Measurements from ENCODE around the gene RABGAP1L.

Gene RABGAP1L

DNA sequence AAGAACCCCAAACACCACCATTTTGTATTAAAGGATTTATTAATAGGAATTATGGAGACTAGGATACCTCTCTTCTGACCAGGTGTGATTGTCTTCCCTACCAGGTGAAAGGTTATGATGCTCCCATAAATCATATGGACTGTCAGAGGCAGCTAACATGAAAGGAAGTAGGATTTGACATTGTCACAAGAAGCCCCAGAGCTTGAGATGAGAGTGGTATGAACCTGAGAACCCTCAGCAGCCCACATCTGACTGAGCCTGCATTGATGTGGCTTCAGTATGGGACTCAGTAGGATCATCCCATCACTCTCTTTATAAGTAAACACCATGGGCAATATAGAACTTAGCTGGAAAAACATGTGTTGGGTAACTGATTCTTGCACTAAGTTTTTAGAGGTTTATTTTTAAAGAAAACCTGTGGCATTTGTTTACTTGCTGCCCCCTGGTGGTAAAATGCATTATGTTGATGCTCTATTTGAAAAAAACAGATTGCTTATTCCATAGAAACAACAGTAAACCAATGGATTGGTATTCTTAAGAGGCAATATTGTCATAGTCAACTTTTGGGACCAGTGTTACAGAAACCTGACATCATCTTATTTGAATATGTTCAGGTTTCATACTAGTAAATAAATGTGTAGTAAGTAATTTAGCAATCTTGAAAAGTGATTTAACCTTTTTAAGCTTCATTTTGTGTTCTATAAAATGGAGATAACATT lies 823.8 kb downstream of the RABGAP1L start:
- in situ Hi-C loops (cut with HindIII; ENCODE audit: low sequenced_read_pairs), result no loop called here
- no peak overlapping the region for H3K4me3 ChIP-seq (ENCODE audit: low read depth, low read length)
- no peak for DNase-seq (ENCODE audit: low read depth)
- TF ChIP-seq, protein P1, sequence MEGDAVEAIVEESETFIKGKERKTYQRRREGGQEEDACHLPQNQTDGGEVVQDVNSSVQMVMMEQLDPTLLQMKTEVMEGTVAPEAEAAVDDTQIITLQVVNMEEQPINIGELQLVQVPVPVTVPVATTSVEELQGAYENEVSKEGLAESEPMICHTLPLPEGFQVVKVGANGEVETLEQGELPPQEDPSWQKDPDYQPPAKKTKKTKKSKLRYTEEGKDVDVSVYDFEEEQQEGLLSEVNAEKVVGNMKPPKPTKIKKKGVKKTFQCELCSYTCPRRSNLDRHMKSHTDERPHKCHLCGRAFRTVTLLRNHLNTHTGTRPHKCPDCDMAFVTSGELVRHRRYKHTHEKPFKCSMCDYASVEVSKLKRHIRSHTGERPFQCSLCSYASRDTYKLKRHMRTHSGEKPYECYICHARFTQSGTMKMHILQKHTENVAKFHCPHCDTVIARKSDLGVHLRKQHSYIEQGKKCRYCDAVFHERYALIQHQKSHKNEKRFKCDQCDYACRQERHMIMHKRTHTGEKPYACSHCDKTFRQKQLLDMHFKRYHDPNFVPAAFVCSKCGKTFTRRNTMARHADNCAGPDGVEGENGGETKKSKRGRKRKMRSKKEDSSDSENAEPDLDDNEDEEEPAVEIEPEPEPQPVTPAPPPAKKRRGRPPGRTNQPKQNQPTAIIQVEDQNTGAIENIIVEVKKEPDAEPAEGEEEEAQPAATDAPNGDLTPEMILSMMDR (IDR thresholded peaks at IDR 0.05; ENCODE audit: low read depth, low read length, missing control alignments), result peak; percentile 37

DNA sequence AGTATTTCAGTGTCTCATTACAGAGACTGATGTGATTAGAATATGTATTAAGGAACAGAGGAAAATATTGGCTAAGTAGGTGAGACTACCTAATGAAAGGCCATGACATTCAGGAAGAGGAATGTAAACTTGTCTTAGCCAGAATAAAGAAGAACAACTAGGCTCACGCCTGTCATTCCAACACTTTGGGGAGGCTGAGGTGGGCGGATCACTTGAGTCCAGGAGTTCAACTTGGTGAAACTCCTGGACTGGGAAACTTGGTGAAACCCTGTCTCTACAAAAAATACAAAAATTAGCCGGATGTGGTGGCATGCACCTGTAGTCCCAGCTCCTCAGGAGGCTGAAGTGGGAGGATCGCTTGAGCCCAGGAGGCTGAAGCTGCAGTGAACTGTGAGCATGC lies 825.6 kb downstream of the RABGAP1L start:
- no peak for DNase-seq (ENCODE audit: low read depth)
- TF ChIP-seq, protein P1 (IDR thresholded peaks at IDR 0.05; ENCODE audit: low read depth, low read length, missing control alignments), result no peak
- in situ Hi-C loops (cut with HindIII; ENCODE audit: low sequenced_read_pairs), result no loop called here
- H3K4me3 ChIP-seq (ENCODE audit: low read depth, low read length), result no peak overlapping the region

DNA sequence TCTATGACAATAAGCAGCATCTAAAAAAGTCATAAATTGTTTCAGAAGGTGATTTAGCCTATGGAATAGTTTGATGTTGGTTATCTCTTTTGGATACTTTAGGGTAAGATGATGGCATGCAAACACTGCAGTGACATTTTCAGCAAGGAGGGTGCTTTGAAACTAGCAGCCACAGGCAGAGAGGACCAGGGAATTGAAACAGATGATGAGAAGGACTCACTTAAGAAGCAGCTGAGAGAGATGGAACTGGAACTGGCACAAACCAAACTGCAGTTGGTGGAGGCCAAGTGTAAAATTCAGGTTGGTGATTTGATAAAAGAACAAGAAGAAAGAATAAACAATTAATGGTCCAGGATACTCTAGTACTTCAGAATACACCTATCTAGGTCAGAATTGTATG lies 829.2 kb downstream of the RABGAP1L start:
- in situ Hi-C loops (cut with HindIII; ENCODE audit: low sequenced_read_pairs), result no loop called here
- DNase-seq (ENCODE audit: low read depth), result no peak
- H3K4me3 ChIP-seq (ENCODE audit: low read depth, low read length), result no peak overlapping the region
- TF ChIP-seq, protein P1 (IDR thresholded peaks at IDR 0.05; ENCODE audit: low read depth, low read length, missing control alignments), result no peak

DNA sequence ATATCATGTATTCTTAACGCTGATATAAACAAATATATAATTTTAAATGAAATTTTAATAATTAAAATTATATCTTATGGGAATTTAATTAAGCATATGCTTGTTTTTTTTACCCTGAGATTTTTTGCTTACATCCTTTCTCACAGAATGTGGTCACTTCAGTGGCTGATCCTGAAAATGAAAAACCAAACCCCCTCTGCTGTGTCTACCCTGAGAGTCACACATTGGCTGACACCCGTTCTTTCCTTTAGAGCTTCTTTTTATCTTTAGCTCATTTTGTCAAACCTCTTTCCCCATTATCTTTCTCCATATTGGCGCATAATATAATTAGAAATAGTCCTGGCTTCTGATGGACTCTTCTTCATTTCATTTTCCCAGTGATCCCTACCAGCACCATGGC lies 829.7 kb downstream of the RABGAP1L start:
- no peak for DNase-seq (ENCODE audit: low read depth)
- H3K4me3 ChIP-seq (ENCODE audit: low read depth, low read length), result no peak overlapping the region
- in situ Hi-C loops (cut with HindIII; ENCODE audit: low sequenced_read_pairs), result no loop called here
- TF ChIP-seq, protein P1 (IDR thresholded peaks at IDR 0.05; ENCODE audit: low read depth, low read length, missing control alignments), result no peak

DNA sequence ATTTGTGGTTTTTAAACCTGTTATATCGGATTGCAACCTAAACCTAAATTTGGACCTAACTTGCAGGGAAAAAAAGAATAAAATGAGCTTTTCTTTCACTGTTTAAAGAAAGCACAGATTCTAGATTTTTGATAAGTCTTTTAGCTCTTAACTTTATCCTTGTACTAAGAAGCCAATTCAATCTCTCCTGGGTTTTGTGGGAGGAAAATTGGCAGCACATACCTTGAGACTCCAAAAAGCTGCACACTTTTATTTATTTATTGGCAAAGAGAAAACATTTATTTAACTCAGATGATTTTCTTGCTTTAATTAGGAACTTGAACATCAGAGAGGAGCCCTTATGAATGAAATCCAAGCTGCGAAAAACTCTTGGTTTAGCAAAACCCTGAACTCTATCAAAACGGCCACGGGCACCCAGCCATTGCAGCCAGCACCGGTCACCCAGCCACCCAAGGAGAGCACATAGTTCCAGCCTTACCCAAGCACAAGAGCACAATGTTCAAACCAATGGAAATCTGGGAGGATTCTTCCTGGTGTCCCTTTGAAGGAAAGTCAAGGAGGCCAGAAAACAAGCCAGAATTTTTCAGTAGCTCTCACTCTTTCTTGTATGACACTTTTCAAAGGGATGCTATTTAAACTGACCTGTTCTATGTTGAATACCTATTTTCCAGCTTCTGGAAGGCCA lies 830.4 kb downstream of the RABGAP1L start:
- in situ Hi-C loops (cut with HindIII; ENCODE audit: low sequenced_read_pairs), result no loop called here
- TF ChIP-seq, protein P1 (IDR thresholded peaks at IDR 0.05; ENCODE audit: low read depth, low read length, missing control alignments), result no peak
- no peak for DNase-seq (ENCODE audit: low read depth)
- H3K4me3 ChIP-seq (ENCODE audit: low read depth, low read length), result no peak overlapping the region

DNA sequence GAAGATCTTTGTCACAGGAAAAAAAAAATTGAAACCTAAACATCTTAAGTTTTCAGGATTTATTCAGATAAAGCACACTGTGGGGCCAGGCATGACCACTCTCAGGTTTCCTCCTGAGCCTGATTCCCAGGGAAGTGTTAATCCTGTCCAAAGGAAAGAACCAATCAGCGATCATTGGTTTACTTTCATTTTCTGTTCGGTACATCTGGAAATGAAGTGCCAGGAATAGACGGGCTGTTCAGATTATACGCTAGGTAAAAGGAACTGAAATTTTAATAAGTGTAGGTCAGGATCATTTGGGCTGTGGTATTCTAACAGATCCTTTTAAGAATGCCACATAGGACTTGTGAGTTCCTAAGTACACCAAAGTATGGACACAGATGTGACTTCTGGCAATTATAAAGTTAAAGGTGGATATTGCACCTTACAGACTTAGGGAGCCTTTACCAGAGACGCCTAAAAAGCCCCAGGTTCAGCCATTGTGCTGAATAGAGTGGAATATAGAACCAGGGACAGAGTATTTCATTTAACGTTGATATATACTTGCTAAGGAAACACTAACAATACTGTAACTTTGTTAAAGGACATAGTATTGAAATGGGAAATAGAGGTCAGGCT lies 831.2 kb downstream of the RABGAP1L start:
- no peak overlapping the region for H3K4me3 ChIP-seq (ENCODE audit: low read depth, low read length)
- TF ChIP-seq, protein P1 (IDR thresholded peaks at IDR 0.05; ENCODE audit: low read depth, low read length, missing control alignments), result no peak
- in situ Hi-C loops (cut with HindIII; ENCODE audit: low sequenced_read_pairs), result no loop called here
- no peak for DNase-seq (ENCODE audit: low read depth)
